K562 (cell line): Measurements from ENCODE around the gene LRGUK.

ENCODE experiments used
- CTBP1 ChIP-seq: fragments of 450-650 bp; IDR thresholded peaks from 2 replicates; pipeline ENCODE4 v1.6.1; 2016; ENCODE audit warnings: borderline replicate concordance
- CTCF ChIP-seq, 3 experiments: IDR thresholded peaks in 2 of 3; conservative IDR thresholded peaks in 1 of 3; 2 replicates each; pipeline ENCODE4 v1.5.1; 2011 to 2012; ENCODE audit warnings: low read length in 3 of 3, mild to moderate bottlenecking in 3 of 3, control low read depth in 2 of 3, improper control_type of control experiment in 1 of 3, inconsistent platforms in 1 of 3, low read depth in 1 of 3, mixed read lengths in 1 of 3, moderate library complexity in 1 of 3; ENCODE audit not compliant: insufficient read depth in 2 of 3
- EGR1 ChIP-seq: fragments of 450-650 bp; conservative IDR thresholded peaks from 2 replicates; pipeline ENCODE4 v1.6.1; 2017; ENCODE audit warnings: mild to moderate bottlenecking
- IFI16 ChIP-seq: fragments of 250-450 bp; sonication (Bioruptor Pico); IDR thresholded peaks from 2 replicates; pipeline ENCODE4 v2.1.2; 2022; ENCODE audit warnings: mild to moderate bottlenecking, inconsistent platforms
- NFIC ChIP-seq: fragments of 450-650 bp; IDR thresholded peaks from 2 replicates; pipeline ENCODE4 v1.6.1; 2017; ENCODE audit warnings: mild to moderate bottlenecking, inconsistent platforms
- NR3C1 ChIP-seq: sonication (generic); formaldehyde crosslinking; IDR thresholded peaks from 2 replicates; pipeline ENCODE4 v1.8.1; 2022; ENCODE audit warnings: missing genetic modification reagents
- RFX5 ChIP-seq: IDR thresholded peaks from 2 replicates; pipeline ENCODE4 v1.6.1; 2011; ENCODE audit warnings: low read depth, mild to moderate bottlenecking, improper control_type of control experiment, low read length
- TSHZ1 ChIP-seq: fragments of 250-450 bp; sonication (Bioruptor Pico); IDR thresholded peaks from 2 replicates; pipeline ENCODE4 v1.4.0; 2020; ENCODE audit warnings: mild to moderate bottlenecking, moderate library complexity
- XRCC5 ChIP-seq: fragments of 200-400 bp; formaldehyde crosslinking; IDR thresholded peaks from 2 replicates; pipeline ENCODE4 v1.6.1; 2017; ENCODE audit warnings: low read depth, mild to moderate bottlenecking, low read length
- ZEB2 ChIP-seq: fragments of 450-650 bp; IDR thresholded peaks from 2 replicates; pipeline ENCODE4 v1.6.1; 2016
- TF ChIP-seq, protein P1 (sequence below): fragments of 250-450 bp; sonication (Bioruptor Pico); IDR thresholded peaks from 2 replicates; pipeline ENCODE4 v1.5.0; 2020; ENCODE audit warnings: mild to moderate bottlenecking, borderline replicate concordance
- TF ChIP-seq, protein P2 (sequence below): sonication (generic); formaldehyde crosslinking; IDR thresholded peaks from 2 replicates; pipeline ENCODE4 v1.8.1; 2022; ENCODE audit warnings: missing genetic modification reagents

DNA sequence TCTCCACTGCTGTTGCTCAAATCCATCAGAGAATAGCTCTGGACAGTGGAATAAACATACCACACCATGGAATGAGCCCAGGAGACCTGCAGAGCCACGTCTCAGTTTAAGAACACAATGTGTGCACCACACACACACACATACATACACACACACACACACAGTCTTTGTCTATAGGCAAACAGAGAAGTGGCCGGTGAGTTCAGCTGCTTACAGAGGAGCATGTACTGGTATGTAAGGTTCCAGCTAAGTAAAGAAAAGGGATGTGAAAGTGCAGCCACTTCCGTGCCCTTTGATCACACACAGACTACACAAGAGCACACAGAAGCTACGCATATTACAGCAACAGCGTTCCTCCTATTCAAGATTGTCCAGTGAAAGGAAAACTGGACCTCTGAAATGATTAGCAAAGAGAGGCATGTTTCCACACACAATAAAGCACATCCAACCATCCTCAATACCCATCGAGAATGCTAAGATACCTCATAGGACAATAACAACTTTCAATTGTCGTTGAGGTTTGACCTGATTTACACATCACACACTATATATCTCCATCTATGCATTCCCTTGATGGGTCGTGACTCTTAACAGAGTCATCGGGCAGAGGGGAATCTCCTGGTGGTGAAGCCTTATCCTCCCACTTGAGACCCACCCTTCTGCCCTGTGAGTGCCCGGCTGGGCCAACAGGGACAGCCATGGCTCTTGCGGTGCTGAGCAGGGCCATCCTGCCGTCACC, 166.0 kb downstream of the LRGUK start:
- TF ChIP-seq CTBP1 (no peak), RFX5 (no peak), ZEB2 (no peak), CTCF (IDR thresholded peaks at IDR 0.05 in 2 of 3, conservative IDR thresholded peaks at IDR 0.05 in 1 of 3; ENCODE audit: insufficient read depth in 2 of 3, low read depth in 1 of 3, low read length in 3 of 3) (no peak), NR3C1 (CRISPR knock-in tag) (no peak), XRCC5 (no peak), EGR1 (no peak), NFIC (no peak), IFI16 (CRISPR knock-in tag) (no peak), TSHZ1 (CRISPR knock-in tag) (no peak)
- TF ChIP-seq, protein P1, sequence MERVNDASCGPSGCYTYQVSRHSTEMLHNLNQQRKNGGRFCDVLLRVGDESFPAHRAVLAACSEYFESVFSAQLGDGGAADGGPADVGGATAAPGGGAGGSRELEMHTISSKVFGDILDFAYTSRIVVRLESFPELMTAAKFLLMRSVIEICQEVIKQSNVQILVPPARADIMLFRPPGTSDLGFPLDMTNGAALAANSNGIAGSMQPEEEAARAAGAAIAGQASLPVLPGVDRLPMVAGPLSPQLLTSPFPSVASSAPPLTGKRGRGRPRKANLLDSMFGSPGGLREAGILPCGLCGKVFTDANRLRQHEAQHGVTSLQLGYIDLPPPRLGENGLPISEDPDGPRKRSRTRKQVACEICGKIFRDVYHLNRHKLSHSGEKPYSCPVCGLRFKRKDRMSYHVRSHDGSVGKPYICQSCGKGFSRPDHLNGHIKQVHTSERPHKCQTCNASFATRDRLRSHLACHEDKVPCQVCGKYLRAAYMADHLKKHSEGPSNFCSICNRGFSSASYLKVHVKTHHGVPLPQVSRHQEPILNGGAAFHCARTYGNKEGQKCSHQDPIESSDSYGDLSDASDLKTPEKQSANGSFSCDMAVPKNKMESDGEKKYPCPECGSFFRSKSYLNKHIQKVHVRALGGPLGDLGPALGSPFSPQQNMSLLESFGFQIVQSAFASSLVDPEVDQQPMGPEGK, result no peak
- TF ChIP-seq, protein P2, sequence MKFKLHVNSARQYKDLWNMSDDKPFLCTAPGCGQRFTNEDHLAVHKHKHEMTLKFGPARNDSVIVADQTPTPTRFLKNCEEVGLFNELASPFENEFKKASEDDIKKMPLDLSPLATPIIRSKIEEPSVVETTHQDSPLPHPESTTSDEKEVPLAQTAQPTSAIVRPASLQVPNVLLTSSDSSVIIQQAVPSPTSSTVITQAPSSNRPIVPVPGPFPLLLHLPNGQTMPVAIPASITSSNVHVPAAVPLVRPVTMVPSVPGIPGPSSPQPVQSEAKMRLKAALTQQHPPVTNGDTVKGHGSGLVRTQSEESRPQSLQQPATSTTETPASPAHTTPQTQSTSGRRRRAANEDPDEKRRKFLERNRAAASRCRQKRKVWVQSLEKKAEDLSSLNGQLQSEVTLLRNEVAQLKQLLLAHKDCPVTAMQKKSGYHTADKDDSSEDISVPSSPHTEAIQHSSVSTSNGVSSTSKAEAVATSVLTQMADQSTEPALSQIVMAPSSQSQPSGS (CRISPR knock-in tag), result no peak
